ENCODE measurements around the gene PBX3. TPM values are rescaled to one million over a fixed set of nuclear protein-coding genes. Genes with fewer than 3 reads are reported as not detected.

The PBX3 gene
- total RNA-seq, 4 donors from 2014 or later, result 7.7 to 83.3 (median 12.1) TPM

GRCh38 chr9:125732562-125732961 is 14.6 kb upstream of the PBX3 start:
- H3K27ac ChIP-seq, result no peak overlapping the region

GRCh38 chr9:125739436-125739835 is 7.7 kb upstream of the PBX3 start:
- no peaks in the 10 kb centered on the region for H3K27me3 ChIP-seq
- no peak for TF ChIP-seq CTCF (IDR thresholded peaks at IDR 0.05)
- TF ChIP-seq POLR2A (IDR thresholded peaks at IDR 0.05), result no peak

More at GRCh38 chr9:125732562-125732961, 14.6 kb upstream of the PBX3 start:
- no peaks in the 10 kb centered on the region for H3K27me3 ChIP-seq
- no peak for DNase-seq
- H3K4me3 ChIP-seq, result no peak overlapping the region
- no peaks in the 10 kb centered on the region for H3K4me1 ChIP-seq
- no peaks in the 10 kb centered on the region for H3K36me3 ChIP-seq
- TF ChIP-seq CTCF (IDR thresholded peaks at IDR 0.05) (no peak), POLR2A (IDR thresholded peaks at IDR 0.05) (no peak)
- no peaks in the 10 kb centered on the region for H3K9me3 ChIP-seq

GRCh38 chr9:125742657-125743056 is 4.5 kb upstream of the PBX3 start:
- TF ChIP-seq CTCF (IDR thresholded peaks at IDR 0.05), result no peak
- no peak for TF ChIP-seq POLR2A (IDR thresholded peaks at IDR 0.05)
- no peak overlapping the region for H3K27ac ChIP-seq
- no peaks in the 10 kb centered on the region for H3K36me3 ChIP-seq
- H3K4me3 ChIP-seq, result no peak overlapping the region
- no peaks in the 10 kb centered on the region for H3K27me3 ChIP-seq
- DNase-seq, result no peak
- H3K4me1 ChIP-seq, result no peaks in the 10 kb centered on the region
- no peaks in the 10 kb centered on the region for H3K9me3 ChIP-seq

More at GRCh38 chr9:125739436-125739835, 7.7 kb upstream of the PBX3 start:
- Histone ChIP-seq H3K27ac (no peak overlapping the region), H3K9me3 (no peaks in the 10 kb centered on the region), H3K4me1 (no peaks in the 10 kb centered on the region), H3K4me3 (no peak overlapping the region), H3K36me3 (no peaks in the 10 kb centered on the region)
- no peak for DNase-seq

- Histone ChIP-seq H3K27me3 (no peaks in the 10 kb centered on the region), H3K4me1 (no peaks in the 10 kb centered on the region), H3K27ac (no peak overlapping the region), H3K9me3 (no peaks in the 10 kb centered on the region), H3K4me3 (no peak overlapping the region), H3K36me3 (no peaks in the 10 kb centered on the region)
- no peak for DNase-seq
- no peak for TF ChIP-seq CTCF (IDR thresholded peaks at IDR 0.05)
- no peak for TF ChIP-seq POLR2A (IDR thresholded peaks at IDR 0.05)
These were observed 3.3 kb upstream of the PBX3 start for GRCh38 chr9:125743682-125744428.

GRCh38 chr9:125744616-125745015 is 2.6 kb upstream of the PBX3 start:
- Histone ChIP-seq H3K27ac (no peak overlapping the region), H3K9me3 (no peaks in the 10 kb centered on the region)
- no peak for DNase-seq

More at GRCh38 chr9:125744616-125745015, 2.6 kb upstream of the PBX3 start:
- no peak for TF ChIP-seq POLR2A (IDR thresholded peaks at IDR 0.05)
- no peak for TF ChIP-seq CTCF (IDR thresholded peaks at IDR 0.05)
- no peaks in the 10 kb centered on the region for H3K27me3 ChIP-seq
- no peak overlapping the region for H3K4me3 ChIP-seq
- H3K4me1 ChIP-seq, result no peaks in the 10 kb centered on the region
- no peaks in the 10 kb centered on the region for H3K36me3 ChIP-seq
